ENCODE measurements around the gene ANKRD33B.

- TF ChIP-seq CTCF (IDR thresholded peaks at IDR 0.05 in 8 of 11, conservative IDR thresholded peaks at IDR 0.05 in 3 of 11), result no peak
- no peak for TF ChIP-seq POLR2A (IDR thresholded peaks at IDR 0.05)
- no peak for TF ChIP-seq POLR2AphosphoS5 (IDR thresholded peaks at IDR 0.05)
These were observed 72.7 kb downstream of the ANKRD33B start for GRCh38 chr5:10636363-10637142.
